ENCODE results near the gene ZNF18.

ZNF18 gene

DNA sequence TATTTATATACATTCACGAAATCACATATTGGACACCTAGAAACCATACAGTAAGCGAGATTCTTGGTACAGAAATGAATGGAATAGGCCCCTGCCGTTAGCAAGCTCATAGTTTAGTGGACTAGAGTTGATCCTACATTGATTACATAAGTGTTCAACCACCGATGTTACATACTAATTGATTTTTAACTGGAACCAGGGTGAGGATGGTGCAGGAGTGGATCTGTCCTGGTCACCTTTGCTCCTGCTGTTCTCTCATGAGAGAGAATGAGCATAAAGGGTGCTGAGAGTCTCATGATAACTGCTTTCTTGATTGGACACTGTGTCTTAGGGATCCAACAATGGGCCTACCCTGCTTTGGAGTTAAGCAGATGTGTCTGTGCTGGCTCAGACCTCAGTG lies 37.3 kb upstream of the ZNF18 start:
- TF ChIP-seq, protein P1, sequence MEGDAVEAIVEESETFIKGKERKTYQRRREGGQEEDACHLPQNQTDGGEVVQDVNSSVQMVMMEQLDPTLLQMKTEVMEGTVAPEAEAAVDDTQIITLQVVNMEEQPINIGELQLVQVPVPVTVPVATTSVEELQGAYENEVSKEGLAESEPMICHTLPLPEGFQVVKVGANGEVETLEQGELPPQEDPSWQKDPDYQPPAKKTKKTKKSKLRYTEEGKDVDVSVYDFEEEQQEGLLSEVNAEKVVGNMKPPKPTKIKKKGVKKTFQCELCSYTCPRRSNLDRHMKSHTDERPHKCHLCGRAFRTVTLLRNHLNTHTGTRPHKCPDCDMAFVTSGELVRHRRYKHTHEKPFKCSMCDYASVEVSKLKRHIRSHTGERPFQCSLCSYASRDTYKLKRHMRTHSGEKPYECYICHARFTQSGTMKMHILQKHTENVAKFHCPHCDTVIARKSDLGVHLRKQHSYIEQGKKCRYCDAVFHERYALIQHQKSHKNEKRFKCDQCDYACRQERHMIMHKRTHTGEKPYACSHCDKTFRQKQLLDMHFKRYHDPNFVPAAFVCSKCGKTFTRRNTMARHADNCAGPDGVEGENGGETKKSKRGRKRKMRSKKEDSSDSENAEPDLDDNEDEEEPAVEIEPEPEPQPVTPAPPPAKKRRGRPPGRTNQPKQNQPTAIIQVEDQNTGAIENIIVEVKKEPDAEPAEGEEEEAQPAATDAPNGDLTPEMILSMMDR (conservative IDR thresholded peaks at IDR 0.05), result no peak
- no peak overlapping the region for H3K27ac ChIP-seq

DNA sequence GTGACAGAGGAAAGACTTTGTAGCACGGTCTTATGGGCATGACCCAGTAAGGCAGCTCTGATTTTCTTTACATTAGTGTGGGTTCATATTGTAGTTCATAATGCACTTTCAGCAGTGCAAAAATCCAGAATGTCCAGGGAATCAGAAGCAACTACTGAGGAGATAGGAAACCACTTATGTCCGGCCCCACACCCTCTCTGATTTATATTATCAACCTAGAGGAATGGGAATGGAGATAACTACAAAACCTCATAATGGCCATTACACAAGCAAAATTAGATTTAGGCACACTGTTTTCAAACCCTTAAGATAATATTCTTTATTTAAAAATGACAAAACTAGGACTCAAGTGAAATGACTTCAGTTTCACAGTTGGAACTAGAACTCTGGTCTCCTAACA lies 31.3 kb upstream of the ZNF18 start:
- TF ChIP-seq, protein P1 (conservative IDR thresholded peaks at IDR 0.05), result no peak
- no peak overlapping the region for H3K27ac ChIP-seq

DNA sequence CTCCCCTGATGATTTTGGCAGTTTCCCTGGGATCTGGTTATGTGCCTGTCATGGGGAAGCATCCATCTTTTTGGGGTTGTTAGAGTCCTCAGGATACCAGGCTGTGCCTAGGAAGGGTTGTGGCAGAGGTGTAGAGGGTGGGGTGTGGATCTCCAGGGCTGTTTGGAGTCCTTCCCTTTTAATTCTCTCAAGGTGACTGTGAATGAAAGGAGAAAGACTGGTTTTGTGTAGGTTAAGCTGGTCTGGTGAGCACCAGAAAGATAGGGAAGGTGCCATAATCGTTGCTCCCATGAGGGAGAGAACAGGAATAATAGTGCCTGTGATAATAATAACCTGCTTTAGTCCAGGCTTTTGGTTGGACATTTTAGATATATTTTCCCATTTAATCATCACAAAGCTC lies 30.4 kb upstream of the ZNF18 start:
- TF ChIP-seq, protein P1 (conservative IDR thresholded peaks at IDR 0.05), result no peak
- no peak overlapping the region for H3K27ac ChIP-seq

GRCh38 chr17:12024327-12024726 lies 27.1 kb upstream of the ZNF18 start:
- TF ChIP-seq, protein P1 (conservative IDR thresholded peaks at IDR 0.05), result no peak
- no peak overlapping the region for H3K27ac ChIP-seq

DNA sequence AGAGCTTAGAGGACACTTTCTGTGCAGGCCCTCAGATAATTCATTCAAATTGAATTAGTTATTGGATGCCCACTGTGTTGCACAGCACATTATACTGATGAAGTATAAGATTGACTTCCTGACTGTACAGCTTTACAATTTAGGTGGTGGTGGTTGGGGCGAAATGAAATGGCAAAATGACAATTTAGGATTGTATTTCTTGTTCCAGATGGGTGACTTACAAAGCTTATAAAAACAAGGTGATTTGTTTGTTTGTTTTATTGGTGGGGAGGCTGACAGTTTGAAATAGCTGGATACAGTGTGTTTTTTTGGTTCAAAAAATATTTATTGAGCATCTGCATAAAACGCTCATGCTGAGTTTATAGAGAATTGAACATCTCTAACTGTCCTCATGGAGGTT lies 25.0 kb upstream of the ZNF18 start:
- TF ChIP-seq, protein P1 (conservative IDR thresholded peaks at IDR 0.05), result no peak
- H3K27ac ChIP-seq, result peak overlapping the region; percentile 91

- H3K27ac ChIP-seq, result peak overlapping the region; percentile 91
- TF ChIP-seq, protein P1 (conservative IDR thresholded peaks at IDR 0.05), result no peak
Measured at GRCh38 chr17:12021623-12022140, 24.4 kb upstream of the ZNF18 start.

- TF ChIP-seq, protein P1 (conservative IDR thresholded peaks at IDR 0.05), result no peak
- H3K27ac ChIP-seq, result peak within 1 kb of the TSS; percentile 91
Measured at GRCh38 chr17:12020642-12021622, 23.7 kb upstream of the ZNF18 start, which contains the start of gene MAP2K4. Gene MAP2K4, plus strand, starts transcription at chr17:12020877. Its CDS starts 10 bp downstream, at chr17:12020887.

Data from VCaP (cell line).